Lung (tissue), 12 donors: ENCODE data around the gene XRCC4. TPM values are rescaled to one million over a fixed set of nuclear protein-coding genes. Genes with fewer than 3 reads are reported as not detected.

Experiments used
- ATAC-seq: fragments of 200-7000 bp; cut with Tn5 transposase; one replicate; pipeline ENCODE4 v1.9.1; 2020; ENCODE audit warnings: moderate number of reproducible peaks; ENCODE audit not compliant: insufficient read depth, low FRiP score
- DNase-seq, 3 donors: peaks; one replicate each; pipeline ENCODE4 v3.0.0-alpha.2; 2013 to 2017
- H3K27ac ChIP-seq, 2 donors: one replicate each; pipeline ENCODE4 v1.5.1; 2013; ENCODE audit warnings: mild to moderate bottlenecking in 2 of 2, moderate library complexity in 2 of 2, control low read depth in 1 of 2, inconsistent platforms in 1 of 2, low read depth in 1 of 2, low read length in 1 of 2
- H3K27me3 ChIP-seq, 3 donors: one replicate each; pipeline ENCODE4 v1.5.1; 2013; ENCODE audit warnings: low read length in 2 of 3; ENCODE audit not compliant: control insufficient read depth in 3 of 3, insufficient read depth in 3 of 3
- H3K36me3 ChIP-seq, 4 donors: one replicate each; pipeline ENCODE4 v1.5.1; 2013; ENCODE audit warnings: low read length in 4 of 4, mild to moderate bottlenecking in 1 of 4, moderate library complexity in 1 of 4; ENCODE audit not compliant: control insufficient read depth in 4 of 4, insufficient read depth in 4 of 4
- H3K4me1 ChIP-seq, 5 donors: one replicate each; pipeline ENCODE4 v1.5.1; 2013; ENCODE audit warnings: low read length in 5 of 5, mild to moderate bottlenecking in 2 of 5, moderate library complexity in 1 of 5; ENCODE audit not compliant: control insufficient read depth in 5 of 5, insufficient read depth in 5 of 5
- H3K4me3 ChIP-seq: one replicate; pipeline ENCODE4 v1.5.1; 2013; ENCODE audit warnings: mild to moderate bottlenecking, control low read depth, moderate library complexity
- H3K9ac ChIP-seq, 2 donors: one replicate each; pipeline ENCODE4 v1.5.1; 2013; ENCODE audit warnings: low read length in 2 of 2, control low read depth in 1 of 2; ENCODE audit not compliant: insufficient read depth in 1 of 2
- H3K9me3 ChIP-seq, 4 donors: one replicate each; pipeline ENCODE4 v1.5.1; 2013; ENCODE audit warnings: low read length in 3 of 4, mild to moderate bottlenecking in 1 of 4, moderate library complexity in 1 of 4; ENCODE audit not compliant: control insufficient read depth in 4 of 4, insufficient read depth in 3 of 4
- CTCF ChIP-seq: IDR thresholded peaks from 2 replicates; pipeline ENCODE4 v1.5.1; 2012; ENCODE audit warnings: mild to moderate bottlenecking; ENCODE audit errors: control extremely low read depth, extremely low read depth
- WGBS, 2 donors: extraction: QIAGEN DNeasy Blood & Tissue Kit; methylation state at CpG; one replicate each; pipeline ENCODE4 v1.1.7; 2013; 5-methylcytosine and 5-hydroxymethylcytosine counted together
- polyA plus RNA-seq, 2 donors: library from polyadenylated mRNA; stranded (reverse); fragments of 200-250 nt; gene quantifications; one replicate each; pipeline ENCODE4 v1.2.1, GENCODE V29; 2013
- total RNA-seq, 2 donors: library from RNA; depleted of rRNA in 1 of 2; stranded (reverse); fragments of >200 nt in 1 of 2; gene quantifications; one replicate each; pipeline ENCODE4 v1.2.1, GENCODE V29; 2014 to 2021
- donor health status: control.
- donor health status: control.
- donor health status: Bipolar disorder and iron deficiency.
- donor health status: healthy.
- donor health status: DM: yes; HTN: yes; CAD: no.

Gene XRCC4
- total and polyA plus RNA-seq, 4 donors, result 3.8 to 10.7 (median 8.4) TPM

GRCh38 chr5:83124593-83124992, 47.2 kb downstream of the XRCC4 start:
- DNase-seq (no peak), ATAC-seq (no peak)
- no peak overlapping the region for H3K27ac ChIP-seq
- no peak overlapping the region for H3K4me3 ChIP-seq
- 82 to 89% methylated on average over 1 of the region's 1 CpG for WGBS, 2 donors
- H3K36me3 ChIP-seq, result no peaks in the 10 kb centered on the region
- no peak overlapping the region for H3K9ac ChIP-seq
- peaks cover 0 to 2% (median 0%) of the 10 kb centered on the region in 4 donors for H3K9me3 ChIP-seq
- no peaks in the 10 kb centered on the region for H3K4me1 ChIP-seq
- TF ChIP-seq CTCF, result no peak
- H3K27me3 ChIP-seq, result no peaks in the 10 kb centered on the region

DNA sequence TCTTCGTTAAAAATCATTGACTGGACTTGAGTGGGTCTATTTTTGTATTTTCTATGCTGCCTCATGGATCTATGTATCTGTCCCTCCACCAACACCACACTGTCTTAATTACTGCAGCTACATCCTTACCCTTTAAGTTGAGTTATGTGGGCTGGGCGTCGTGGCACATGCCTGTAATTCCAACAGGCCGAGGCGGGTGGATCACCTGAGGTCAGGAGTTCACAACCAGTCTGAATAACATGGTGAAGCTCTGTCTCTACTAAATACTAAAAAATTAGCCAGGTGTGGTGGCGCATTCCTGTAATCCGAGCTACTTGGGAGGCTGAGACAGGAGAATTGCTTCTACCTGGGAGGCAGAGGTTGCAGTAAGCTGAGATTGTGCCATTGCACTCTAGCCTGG, 48.2 kb downstream of the XRCC4 start:
- TF ChIP-seq CTCF, result no peak
- DNase-seq, result no peak
- Histone ChIP-seq H3K4me3 (no peak overlapping the region), H3K27ac (no peak overlapping the region), H3K36me3 (no peaks in the 10 kb centered on the region), H3K4me1 (no peaks in the 10 kb centered on the region), H3K9me3 (peaks cover 0 to 2% (median 0%) of the 10 kb centered on the region in 4 donors), H3K27me3 (no peaks in the 10 kb centered on the region), H3K9ac (no peak overlapping the region)
- ATAC-seq, result no peak
- 84 to 86% methylated on average over 7 of the region's 7 CpGs for WGBS, 2 donors

GRCh38 chr5:83126501-83126900, 49.2 kb downstream of the XRCC4 start:
- no peak for DNase-seq
- Histone ChIP-seq H3K9ac (no peak overlapping the region), H3K4me1 (no peaks in the 10 kb centered on the region), H3K36me3 (no peaks in the 10 kb centered on the region), H3K27me3 (no peaks in the 10 kb centered on the region), H3K4me3 (no peak overlapping the region), H3K27ac (no peak overlapping the region), H3K9me3 (peaks cover 0 to 2% (median 0%) of the 10 kb centered on the region in 4 donors)
- WGBS, 2 donors, result 75 to 76% methylated on average over 2 of the region's 2 CpGs
- ATAC-seq, result no peak
- no peak for TF ChIP-seq CTCF

- no peak overlapping the region for H3K9ac ChIP-seq
- no peaks in the 10 kb centered on the region for H3K4me1 ChIP-seq
- no peak overlapping the region for H3K27ac ChIP-seq
- no peaks in the 10 kb centered on the region for H3K27me3 ChIP-seq
- H3K4me3 ChIP-seq, result no peak overlapping the region
- DNase-seq (no peak), ATAC-seq (no peak)
- WGBS, 2 donors, result 95 to 97% methylated on average over 18 of the region's 18 CpGs
- TF ChIP-seq CTCF, result no peak
- peaks cover 0 to 3% (median under 1%) of the 10 kb centered on the region in 4 donors for H3K36me3 ChIP-seq
- peaks cover 0 to 6% (median 2%) of the 10 kb centered on the region in 4 donors for H3K9me3 ChIP-seq
Observed at GRCh38 chr5:83133797-83134196, 56.5 kb downstream of the XRCC4 start.
